Thoracic aorta (tissue), 2 donors: ENCODE measurements around the gene BANF2. TPM values are rescaled to one million over a fixed set of nuclear protein-coding genes. Genes with fewer than 3 reads are reported as not detected.

Experiments
- ATAC-seq: fragments of 150-250 bp; one replicate; pipeline ENCODE4 v1.8.0; 2017; ENCODE audit warnings: low read depth; ENCODE audit not compliant: insufficient number of reproducible peaks, low FRiP score
- DNase-seq: peaks from one replicate; pipeline ENCODE4 v3.0.0-alpha.2; 2020; ENCODE audit warnings: low spot score
- H3K27ac ChIP-seq, 2 donors: fragments of 200-600 bp; sonication (generic); 1 replicate in 1 of 2; 2 replicates in 1 of 2; pipeline ENCODE4 v1.5.1; 2016; ENCODE audit warnings: mild to moderate bottlenecking in 2 of 2, moderate library complexity in 2 of 2
- H3K27me3 ChIP-seq: fragments of 200-600 bp; sonication (generic); replicated peaks from 2 replicates; pipeline ENCODE4 v1.6.0; 2016; ENCODE audit warnings: mild to moderate bottlenecking; ENCODE audit not compliant: insufficient read depth
- H3K36me3 ChIP-seq: fragments of 200-600 bp; sonication (generic); one replicate; pipeline ENCODE4 v1.5.1; 2016
- H3K4me1 ChIP-seq, 2 donors: fragments of 200-600 bp; sonication (generic); 1 replicate in 1 of 2; 2 replicates in 1 of 2; pipeline versions ENCODE4 v1.5.1 to v1.6.0; 2016; ENCODE audit warnings: low read depth in 2 of 2, mild to moderate bottlenecking in 1 of 2; ENCODE audit not compliant: control insufficient read depth in 1 of 2
- H3K4me3 ChIP-seq: fragments of 200-600 bp; sonication (generic); 2 replicates; pipeline ENCODE4 v1.5.1; 2016; ENCODE audit warnings: mild to moderate bottlenecking
- H3K9me3 ChIP-seq: fragments of 200-600 bp; sonication (generic); 2 replicates; pipeline ENCODE4 v1.5.1; 2016
- total RNA-seq, 2 donors: library from RNA; depleted of rRNA; stranded (reverse); fragments of >200 nt; gene quantifications; one replicate each; pipeline versions ENCODE4 v1.1.0 to v1.2.3, GENCODE V29; 2016
- TF ChIP-seq, protein P1 (sequence below): fragments of 200-600 bp; sonication (generic); IDR thresholded peaks from one replicate; pipeline ENCODE4 v1.5.1; 2019; ENCODE audit warnings: antibody characterized with exemption

BANF2 gene
- total RNA-seq, 2 donors from 2014 or later = not detected

DNA sequence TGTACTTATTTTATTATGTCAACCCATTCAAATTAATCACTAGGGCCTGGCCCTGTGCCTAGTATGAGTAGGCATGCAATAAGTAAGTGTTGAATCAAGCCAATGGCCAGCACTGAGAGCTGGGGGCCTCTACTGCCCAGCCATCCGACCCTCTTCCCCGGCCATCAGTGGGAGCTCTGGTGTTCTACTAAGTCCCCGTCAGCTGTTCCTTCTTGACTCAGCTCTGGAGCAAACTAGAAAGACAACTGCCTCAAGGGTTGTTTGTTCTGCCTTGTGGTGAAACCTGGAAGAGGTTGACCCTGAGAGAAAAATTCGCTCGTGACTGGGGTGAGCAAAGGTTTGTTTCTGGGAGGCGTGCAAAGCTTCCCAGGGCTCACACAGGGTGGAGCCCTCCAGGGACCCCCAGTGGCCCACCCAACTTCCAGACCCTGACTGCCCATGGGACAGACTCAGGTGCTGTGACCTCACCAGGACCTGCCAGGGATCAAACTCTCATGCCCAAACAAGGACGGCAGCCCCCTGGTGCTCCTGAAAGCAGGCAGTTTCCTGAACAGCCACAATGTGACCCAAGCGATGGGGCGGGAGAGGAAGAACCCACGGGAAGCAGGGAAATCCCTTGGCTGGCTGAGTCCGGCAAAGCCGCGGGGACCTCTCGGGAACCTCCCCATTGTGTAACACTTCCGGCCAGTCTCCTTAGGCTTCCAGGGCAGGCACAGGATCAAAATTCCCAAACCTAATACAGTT, 50.4 kb downstream of the BANF2 start:
- DNase-seq (no peak), ATAC-seq (no peak)
- H3K27ac ChIP-seq = no peak overlapping the region
- no peaks in the 10 kb centered on the region for H3K9me3 ChIP-seq
- H3K27me3 ChIP-seq = no peaks in the 10 kb centered on the region
- H3K4me1 ChIP-seq = no peaks in the 10 kb centered on the region
- H3K4me3 ChIP-seq = no peak overlapping the region
- TF ChIP-seq, protein P1, sequence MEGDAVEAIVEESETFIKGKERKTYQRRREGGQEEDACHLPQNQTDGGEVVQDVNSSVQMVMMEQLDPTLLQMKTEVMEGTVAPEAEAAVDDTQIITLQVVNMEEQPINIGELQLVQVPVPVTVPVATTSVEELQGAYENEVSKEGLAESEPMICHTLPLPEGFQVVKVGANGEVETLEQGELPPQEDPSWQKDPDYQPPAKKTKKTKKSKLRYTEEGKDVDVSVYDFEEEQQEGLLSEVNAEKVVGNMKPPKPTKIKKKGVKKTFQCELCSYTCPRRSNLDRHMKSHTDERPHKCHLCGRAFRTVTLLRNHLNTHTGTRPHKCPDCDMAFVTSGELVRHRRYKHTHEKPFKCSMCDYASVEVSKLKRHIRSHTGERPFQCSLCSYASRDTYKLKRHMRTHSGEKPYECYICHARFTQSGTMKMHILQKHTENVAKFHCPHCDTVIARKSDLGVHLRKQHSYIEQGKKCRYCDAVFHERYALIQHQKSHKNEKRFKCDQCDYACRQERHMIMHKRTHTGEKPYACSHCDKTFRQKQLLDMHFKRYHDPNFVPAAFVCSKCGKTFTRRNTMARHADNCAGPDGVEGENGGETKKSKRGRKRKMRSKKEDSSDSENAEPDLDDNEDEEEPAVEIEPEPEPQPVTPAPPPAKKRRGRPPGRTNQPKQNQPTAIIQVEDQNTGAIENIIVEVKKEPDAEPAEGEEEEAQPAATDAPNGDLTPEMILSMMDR = no peak
- H3K36me3 ChIP-seq = no peaks in the 10 kb centered on the region

DNA sequence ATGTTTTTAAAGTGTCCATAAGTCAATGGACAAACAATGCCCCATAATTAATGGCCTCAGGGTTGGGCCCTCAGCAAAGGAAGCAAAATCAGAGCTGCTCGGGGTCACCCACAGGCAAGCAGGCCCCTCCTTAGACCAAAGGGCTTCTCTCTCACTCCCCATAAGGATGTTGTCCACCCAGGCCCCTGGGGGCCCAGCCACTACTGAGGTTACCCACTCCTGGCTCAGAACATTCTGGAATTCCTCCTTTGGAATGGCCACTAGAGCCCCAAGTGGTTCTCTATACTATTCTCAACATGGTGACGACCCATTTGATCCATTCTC, 50.9 kb downstream of the BANF2 start:
- TF ChIP-seq, protein P1 = no peak
- ATAC-seq = no peak
- H3K27ac ChIP-seq = no peak overlapping the region

DNA sequence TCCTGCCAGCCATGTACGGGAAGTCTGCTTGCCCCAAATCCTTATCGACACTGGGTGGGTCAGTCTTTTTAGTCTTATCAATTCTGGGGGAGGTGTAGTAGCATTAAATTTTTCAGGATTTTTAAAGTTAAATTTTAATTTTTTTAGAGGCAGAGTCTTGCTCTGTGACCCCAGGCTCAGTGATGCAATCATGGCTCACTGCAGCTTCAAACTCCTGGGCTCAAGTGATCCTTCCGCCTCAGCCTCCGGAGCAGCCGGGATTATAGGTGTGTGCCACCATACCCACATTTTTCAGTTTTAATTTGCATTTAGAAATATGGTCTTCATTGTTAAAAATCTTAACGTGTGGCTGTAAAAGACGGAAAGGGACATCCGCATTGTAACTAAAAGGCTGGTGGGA, 51.9 kb downstream of the BANF2 start:
- H3K4me1 ChIP-seq = no peaks in the 10 kb centered on the region
- no peak for ATAC-seq
- no peak for DNase-seq
- TF ChIP-seq, protein P1 = no peak
- no peak overlapping the region for H3K27ac ChIP-seq
- H3K36me3 ChIP-seq = no peaks in the 10 kb centered on the region
- H3K27me3 ChIP-seq = no peaks in the 10 kb centered on the region
- H3K4me3 ChIP-seq = no peak overlapping the region
- no peaks in the 10 kb centered on the region for H3K9me3 ChIP-seq

More for the DNA sequence above, 50.9 kb downstream of the BANF2 start:
- no peaks in the 10 kb centered on the region for H3K27me3 ChIP-seq
- DNase-seq = no peak
- H3K4me1 ChIP-seq = no peaks in the 10 kb centered on the region
- no peak overlapping the region for H3K4me3 ChIP-seq
- H3K36me3 ChIP-seq = no peaks in the 10 kb centered on the region
- H3K9me3 ChIP-seq = no peaks in the 10 kb centered on the region

DNA sequence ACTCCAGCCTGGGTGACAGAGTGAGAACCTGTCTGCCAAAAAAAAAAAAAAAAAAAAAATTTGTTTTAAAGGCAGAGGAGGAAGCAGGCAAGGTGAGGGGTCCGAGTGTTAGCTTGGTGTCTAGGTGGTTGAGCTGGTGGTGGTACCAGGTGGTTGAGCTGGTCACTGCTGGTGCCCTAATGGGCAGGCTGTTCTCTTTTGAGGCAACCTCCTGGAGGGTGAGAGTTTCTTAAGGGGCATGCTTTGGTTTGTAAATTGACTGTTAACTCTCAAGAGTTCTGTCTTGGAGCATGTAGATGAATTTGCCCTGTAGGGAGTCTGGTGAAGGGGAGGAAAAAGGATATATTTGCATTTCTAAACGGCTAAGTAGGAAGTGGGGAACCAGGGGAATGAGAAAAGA, 52.7 kb downstream of the BANF2 start:
- no peaks in the 10 kb centered on the region for H3K4me1 ChIP-seq
- H3K9me3 ChIP-seq = no peaks in the 10 kb centered on the region
- H3K27me3 ChIP-seq = no peaks in the 10 kb centered on the region
- no peaks in the 10 kb centered on the region for H3K36me3 ChIP-seq
- H3K27ac ChIP-seq = no peak overlapping the region
- H3K4me3 ChIP-seq = no peak overlapping the region
- ATAC-seq (no peak), DNase-seq (no peak)
- TF ChIP-seq, protein P1 = no peak

DNA sequence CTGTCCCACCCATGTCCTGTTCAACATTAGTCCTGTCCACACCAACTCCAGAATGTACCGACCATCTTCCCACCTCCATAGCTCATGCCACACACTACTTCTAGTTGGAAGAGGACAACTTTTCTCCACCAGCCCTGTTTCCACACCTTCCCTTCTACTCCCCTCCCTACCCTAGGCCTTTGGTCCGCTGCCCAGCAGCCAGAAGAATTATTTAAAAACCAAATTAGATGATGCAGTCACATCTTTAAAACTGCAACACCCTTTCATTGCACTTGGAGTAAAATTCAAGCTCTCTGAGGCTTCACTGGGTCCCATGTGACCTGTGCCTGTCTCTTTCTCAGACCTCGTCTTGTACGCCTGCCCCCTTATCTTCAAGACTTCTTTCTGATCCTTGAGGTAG, 53.8 kb downstream of the BANF2 start:
- Histone ChIP-seq H3K9me3 (peaks cover 6% of the 10 kb centered on the region), H3K36me3 (no peaks in the 10 kb centered on the region), H3K27me3 (no peaks in the 10 kb centered on the region), H3K27ac (no peak overlapping the region), H3K4me3 (no peak overlapping the region), H3K4me1 (no peaks in the 10 kb centered on the region)
- TF ChIP-seq, protein P1 = no peak
- no peak for ATAC-seq
- DNase-seq = no peak
